ENCODE measurements around the gene TCERG1L. TPM values are rescaled to one million over a fixed set of nuclear protein-coding genes. Genes with fewer than 3 reads are reported as not detected.
"Not testable (repeated sequence)": the region's sequence is repeated elsewhere in the genome, so short reads cannot be mapped to it uniquely, and the experiment has no call there.

Gene TCERG1L
- total RNA-seq, 1 experiment from 2014 or later, result not detected

GRCh38 chr10:131350245-131350644, 38.7 kb upstream of the TCERG1L start:
- H3K9ac ChIP-seq (ENCODE audit: low read length), result no peak overlapping the region
- no peaks in the 10 kb centered on the region for H3K9me2 ChIP-seq (replicated peaks; ENCODE audit: insufficient read depth, low read length)
- H3K79me2 ChIP-seq (ENCODE audit: low read length), result no peaks in the 10 kb centered on the region
- peaks cover 8% of the 10 kb centered on the region for H3K4me1 ChIP-seq (ENCODE audit: low read length)
- no peaks in the 10 kb centered on the region for H3K9me3 ChIP-seq (ENCODE audit: low read length)
- H4K20me1 ChIP-seq (ENCODE audit: insufficient read depth, low read depth, low read length), result no peaks in the 10 kb centered on the region
- no peaks in the 10 kb centered on the region for H3K27me3 ChIP-seq (ENCODE audit: low read length)
- no peaks in the 10 kb centered on the region for H3K36me3 ChIP-seq (ENCODE audit: insufficient read depth, low read length)
- no peak for DNase-seq
- H3K4me3 ChIP-seq (ENCODE audit: low read length), result no peak overlapping the region
- no peak overlapping the region for H3K4me2 ChIP-seq (ENCODE audit: low read depth, low read length, poor library complexity, severe bottlenecking)
- H2AFZ ChIP-seq (ENCODE audit: low read length), result no peak overlapping the region
- H3K27ac ChIP-seq (ENCODE audit: low read length), result no peak overlapping the region

GRCh38 chr10:131346456-131346855, 34.9 kb upstream of the TCERG1L start:
- H3K27ac ChIP-seq (ENCODE audit: low read length), result no peak overlapping the region
- H3K79me2 ChIP-seq (ENCODE audit: low read length), result no peaks in the 10 kb centered on the region
- H3K27me3 ChIP-seq (ENCODE audit: low read length), result no peaks in the 10 kb centered on the region
- H3K4me2 ChIP-seq (ENCODE audit: low read depth, low read length, poor library complexity, severe bottlenecking), result no peak overlapping the region
- H3K9me2 ChIP-seq (replicated peaks; ENCODE audit: insufficient read depth, low read length), result no peaks in the 10 kb centered on the region
- no peaks in the 10 kb centered on the region for H4K20me1 ChIP-seq (ENCODE audit: insufficient read depth, low read depth, low read length)
- H3K9ac ChIP-seq (ENCODE audit: low read length), result no peak overlapping the region
- no peak overlapping the region for H3K4me3 ChIP-seq (ENCODE audit: low read length)
- H2AFZ ChIP-seq (ENCODE audit: low read length), result no peak overlapping the region
- H3K36me3 ChIP-seq (ENCODE audit: insufficient read depth, low read length), result no peaks in the 10 kb centered on the region
- H3K4me1 ChIP-seq (ENCODE audit: low read length), result peaks cover 8% of the 10 kb centered on the region
- no peaks in the 10 kb centered on the region for H3K9me3 ChIP-seq (ENCODE audit: low read length)
- no peak for DNase-seq

GRCh38 chr10:131345691-131346090, 34.2 kb upstream of the TCERG1L start:
- Histone ChIP-seq H3K9ac (ENCODE audit: low read length) (no peak overlapping the region), H3K36me3 (ENCODE audit: insufficient read depth, low read length) (no peaks in the 10 kb centered on the region), H3K4me3 (ENCODE audit: low read length) (no peak overlapping the region), H3K27ac (ENCODE audit: low read length) (no peak overlapping the region), H3K9me2 (replicated peaks; ENCODE audit: insufficient read depth, low read length) (no peaks in the 10 kb centered on the region), H3K27me3 (ENCODE audit: low read length) (no peaks in the 10 kb centered on the region), H3K4me2 (ENCODE audit: low read depth, low read length, poor library complexity, severe bottlenecking) (no peak overlapping the region), H3K9me3 (ENCODE audit: low read length) (no peaks in the 10 kb centered on the region), H3K4me1 (ENCODE audit: low read length) (peaks cover 8% of the 10 kb centered on the region), H2AFZ (ENCODE audit: low read length) (no peak overlapping the region), H3K79me2 (ENCODE audit: low read length) (no peaks in the 10 kb centered on the region), H4K20me1 (ENCODE audit: insufficient read depth, low read depth, low read length) (no peaks in the 10 kb centered on the region)
- DNase-seq, result no peak

GRCh38 chr10:131344747-131345146, 33.2 kb upstream of the TCERG1L start:
- no peak overlapping the region for H3K4me3 ChIP-seq (ENCODE audit: low read length)
- H3K27me3 ChIP-seq (ENCODE audit: low read length), result no peaks in the 10 kb centered on the region
- no peak for DNase-seq
- H3K9me2 ChIP-seq (replicated peaks; ENCODE audit: insufficient read depth, low read length), result no peaks in the 10 kb centered on the region
- peaks cover 8% of the 10 kb centered on the region for H3K4me1 ChIP-seq (ENCODE audit: low read length)
- no peaks in the 10 kb centered on the region for H4K20me1 ChIP-seq (ENCODE audit: insufficient read depth, low read depth, low read length)
- H2AFZ ChIP-seq (ENCODE audit: low read length), result no peak overlapping the region
- no peaks in the 10 kb centered on the region for H3K9me3 ChIP-seq (ENCODE audit: low read length)
- H3K4me2 ChIP-seq (ENCODE audit: low read depth, low read length, poor library complexity, severe bottlenecking), result no peak overlapping the region
- H3K9ac ChIP-seq (ENCODE audit: low read length), result no peak overlapping the region
- no peaks in the 10 kb centered on the region for H3K36me3 ChIP-seq (ENCODE audit: insufficient read depth, low read length)
- no peak overlapping the region for H3K27ac ChIP-seq (ENCODE audit: low read length)
- H3K79me2 ChIP-seq (ENCODE audit: low read length), result no peaks in the 10 kb centered on the region

GRCh38 chr10:131337741-131338140, 26.2 kb upstream of the TCERG1L start:
- Histone ChIP-seq H3K4me1 (ENCODE audit: low read length) (no peaks in the 10 kb centered on the region), H3K9me2 (replicated peaks; ENCODE audit: insufficient read depth, low read length) (no peaks in the 10 kb centered on the region), H3K4me2 (ENCODE audit: low read depth, low read length, poor library complexity, severe bottlenecking) (no peak overlapping the region), H3K27me3 (ENCODE audit: low read length) (0 out of 2 replicates have a peak, but pooled peaks cover 2% of the 10 kb centered on the region), H3K27ac (ENCODE audit: low read length) (no peak overlapping the region), H3K79me2 (ENCODE audit: low read length) (no peaks in the 10 kb centered on the region), H2AFZ (ENCODE audit: low read length) (no peak overlapping the region), H4K20me1 (ENCODE audit: insufficient read depth, low read depth, low read length) (no peaks in the 10 kb centered on the region), H3K9me3 (ENCODE audit: low read length) (no peaks in the 10 kb centered on the region), H3K9ac (ENCODE audit: low read length) (no peak overlapping the region), H3K4me3 (ENCODE audit: low read length) (no peak overlapping the region), H3K36me3 (ENCODE audit: insufficient read depth, low read length) (no peaks in the 10 kb centered on the region)
- DNase-seq, result no peak

GRCh38 chr10:131332821-131333220, 21.3 kb upstream of the TCERG1L start:
- Histone ChIP-seq H3K9me3 (ENCODE audit: low read length) (no peaks in the 10 kb centered on the region), H3K27ac (ENCODE audit: low read length) (no peak overlapping the region), H3K79me2 (ENCODE audit: low read length) (no peaks in the 10 kb centered on the region), H2AFZ (ENCODE audit: low read length) (no peak overlapping the region), H3K4me1 (ENCODE audit: low read length) (no peaks in the 10 kb centered on the region), H3K9ac (ENCODE audit: low read length) (no peak overlapping the region), H3K36me3 (ENCODE audit: insufficient read depth, low read length) (no peaks in the 10 kb centered on the region), H3K4me3 (ENCODE audit: low read length) (no peak overlapping the region), H4K20me1 (ENCODE audit: insufficient read depth, low read depth, low read length) (no peaks in the 10 kb centered on the region), H3K9me2 (replicated peaks; ENCODE audit: insufficient read depth, low read length) (no peaks in the 10 kb centered on the region), H3K4me2 (ENCODE audit: low read depth, low read length, poor library complexity, severe bottlenecking) (no peak overlapping the region), H3K27me3 (ENCODE audit: low read length) (0 out of 2 replicates have a peak, but pooled peaks cover 2% of the 10 kb centered on the region)
- DNase-seq, result no peak

- Histone ChIP-seq H4K20me1 (ENCODE audit: insufficient read depth, low read depth, low read length) (no peaks in the 10 kb centered on the region), H3K4me2 (ENCODE audit: low read depth, low read length, poor library complexity, severe bottlenecking) (no peak overlapping the region), H3K9me3 (ENCODE audit: low read length) (no peaks in the 10 kb centered on the region), H3K4me3 (ENCODE audit: low read length) (no peak overlapping the region), H3K9me2 (replicated peaks; ENCODE audit: insufficient read depth, low read length) (no peaks in the 10 kb centered on the region), H3K27me3 (ENCODE audit: low read length) (no peaks in the 10 kb centered on the region), H2AFZ (ENCODE audit: low read length) (no peak overlapping the region), H3K4me1 (ENCODE audit: low read length) (no peaks in the 10 kb centered on the region), H3K9ac (ENCODE audit: low read length) (no peak overlapping the region), H3K79me2 (ENCODE audit: low read length) (no peaks in the 10 kb centered on the region), H3K27ac (ENCODE audit: low read length) (no peak overlapping the region), H3K36me3 (ENCODE audit: insufficient read depth, low read length) (no peaks in the 10 kb centered on the region)
- DNase-seq, result no peak
Measured at GRCh38 chr10:131323880-131324279, 12.4 kb upstream of the TCERG1L start.

- no peaks in the 10 kb centered on the region for H3K4me1 ChIP-seq (ENCODE audit: low read length)
- no peak overlapping the region for H3K4me2 ChIP-seq (ENCODE audit: low read depth, low read length, poor library complexity, severe bottlenecking)
- H4K20me1 ChIP-seq (ENCODE audit: insufficient read depth, low read depth, low read length), result no peaks in the 10 kb centered on the region
- no peaks in the 10 kb centered on the region for H3K27me3 ChIP-seq (ENCODE audit: low read length)
- H2AFZ ChIP-seq (ENCODE audit: low read length), result no peak overlapping the region
- no peak overlapping the region for H3K9ac ChIP-seq (ENCODE audit: low read length)
- H3K27ac ChIP-seq (ENCODE audit: low read length), result no peak overlapping the region
- no peaks in the 10 kb centered on the region for H3K9me2 ChIP-seq (replicated peaks; ENCODE audit: insufficient read depth, low read length)
- no peak for DNase-seq
- no peaks in the 10 kb centered on the region for H3K9me3 ChIP-seq (ENCODE audit: low read length)
- no peaks in the 10 kb centered on the region for H3K79me2 ChIP-seq (ENCODE audit: low read length)
- no peak overlapping the region for H3K4me3 ChIP-seq (ENCODE audit: low read length)
- H3K36me3 ChIP-seq (ENCODE audit: insufficient read depth, low read length), result no peaks in the 10 kb centered on the region
Measured at GRCh38 chr10:131323025-131323424, 11.5 kb upstream of the TCERG1L start.

- not testable (repeated sequence) for H3K4me2 ChIP-seq (ENCODE audit: low read depth, low read length, poor library complexity, severe bottlenecking); H3K9ac ChIP-seq (ENCODE audit: low read length); DNase-seq
Measured at GRCh38 chr10:131322575-131322974, 11.1 kb upstream of the TCERG1L start.

More at GRCh38 chr10:131322575-131322974, 11.1 kb upstream of the TCERG1L start:
- H3K9me3 ChIP-seq (ENCODE audit: low read length); H3K9me2 ChIP-seq (replicated peaks; ENCODE audit: insufficient read depth, low read length); H3K4me1 ChIP-seq (ENCODE audit: low read length); H3K27me3 ChIP-seq (ENCODE audit: low read length); H4K20me1 ChIP-seq (ENCODE audit: insufficient read depth, low read depth, low read length); H3K79me2 ChIP-seq (ENCODE audit: low read length); H3K36me3 ChIP-seq (ENCODE audit: insufficient read depth, low read length); H3K4me3 ChIP-seq (ENCODE audit: low read length); H2AFZ ChIP-seq (ENCODE audit: low read length); H3K27ac ChIP-seq (ENCODE audit: low read length): not testable (repeated sequence)

Measured in Karpas-422 (cell line).